Hepatocyte (in vitro differentiated cells): ENCODE data around the gene SLC44A3.

ENCODE experiments used
- EZH2 ChIP-seq: fragments of 200-600 bp; sonication (generic); IDR thresholded peaks from 2 replicates; pipeline ENCODE4 v1.6.1; 2016; ENCODE audit warnings: antibody characterized with exemption, mild to moderate bottlenecking, borderline replicate concordance
- TF ChIP-seq, protein P1 (sequence below): fragments of 200-600 bp; sonication (generic); IDR thresholded peaks from 2 replicates; pipeline ENCODE4 v1.5.1; 2016; ENCODE audit warnings: antibody characterized with exemption, mild to moderate bottlenecking; ENCODE audit not compliant: poor library complexity

DNA sequence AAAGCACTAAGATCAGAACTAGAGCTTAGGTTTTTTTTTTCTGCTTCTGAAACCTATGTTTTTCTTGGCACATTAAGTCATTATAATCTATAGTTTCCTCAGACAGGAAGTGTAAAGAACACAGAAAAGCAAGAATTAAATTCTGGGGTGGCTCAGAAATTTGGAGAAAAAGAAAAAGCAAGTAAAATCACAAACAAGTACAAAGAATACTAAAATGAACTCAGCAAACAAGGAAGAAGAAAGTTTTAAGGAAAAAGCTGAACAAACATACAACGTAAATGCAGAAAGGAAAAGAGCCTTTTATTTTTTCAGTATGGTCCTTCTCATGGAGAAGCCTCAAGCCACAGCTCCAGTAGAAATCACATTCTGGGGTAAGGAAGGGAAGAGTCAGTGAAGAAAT lies 115.3 kb downstream of the SLC44A3 start:
- TF ChIP-seq, protein P1, sequence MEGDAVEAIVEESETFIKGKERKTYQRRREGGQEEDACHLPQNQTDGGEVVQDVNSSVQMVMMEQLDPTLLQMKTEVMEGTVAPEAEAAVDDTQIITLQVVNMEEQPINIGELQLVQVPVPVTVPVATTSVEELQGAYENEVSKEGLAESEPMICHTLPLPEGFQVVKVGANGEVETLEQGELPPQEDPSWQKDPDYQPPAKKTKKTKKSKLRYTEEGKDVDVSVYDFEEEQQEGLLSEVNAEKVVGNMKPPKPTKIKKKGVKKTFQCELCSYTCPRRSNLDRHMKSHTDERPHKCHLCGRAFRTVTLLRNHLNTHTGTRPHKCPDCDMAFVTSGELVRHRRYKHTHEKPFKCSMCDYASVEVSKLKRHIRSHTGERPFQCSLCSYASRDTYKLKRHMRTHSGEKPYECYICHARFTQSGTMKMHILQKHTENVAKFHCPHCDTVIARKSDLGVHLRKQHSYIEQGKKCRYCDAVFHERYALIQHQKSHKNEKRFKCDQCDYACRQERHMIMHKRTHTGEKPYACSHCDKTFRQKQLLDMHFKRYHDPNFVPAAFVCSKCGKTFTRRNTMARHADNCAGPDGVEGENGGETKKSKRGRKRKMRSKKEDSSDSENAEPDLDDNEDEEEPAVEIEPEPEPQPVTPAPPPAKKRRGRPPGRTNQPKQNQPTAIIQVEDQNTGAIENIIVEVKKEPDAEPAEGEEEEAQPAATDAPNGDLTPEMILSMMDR, result no peak
- no peak for TF ChIP-seq EZH2
